Glomerular visceral epithelial cell (primary cell): ENCODE measurements around the gene PPP2R3B.
"Not testable (repeated sequence)": the region's sequence is repeated elsewhere in the genome, so short reads cannot be mapped to it uniquely, and the experiment has no call there.

Experiments
- DNase-seq: peaks from one replicate; pipeline ENCODE4 v3.0.0-alpha.2; 2016; ENCODE audit errors: extremely low spot score

PPP2R3B gene

GRCh38 chrX:405149-405548 is 18.4 kb upstream of the PPP2R3B start:
- DNase-seq: no peak

GRCh38 chrX:404656-405055 is 17.9 kb upstream of the PPP2R3B start:
- DNase-seq: no peak

- DNase-seq: no peak
These were observed 16.1 kb upstream of the PPP2R3B start for GRCh38 chrX:402857-403256.

- no peak for DNase-seq
These were observed 13.6 kb upstream of the PPP2R3B start for GRCh38 chrX:400258-400657.

- no peak for DNase-seq
These were observed 10.9 kb upstream of the PPP2R3B start for GRCh38 chrX:397575-397974.

- no peak for DNase-seq
These were observed 8.1 kb upstream of the PPP2R3B start for GRCh38 chrX:394830-395229.

- no peak for DNase-seq
These were observed 5.8 kb upstream of the PPP2R3B start for GRCh38 chrX:392575-392846.

- no peak for DNase-seq
These were observed 5.2 kb upstream of the PPP2R3B start for GRCh38 chrX:391717-392574.

- no peak for DNase-seq
These were observed 3.8 kb upstream of the PPP2R3B start for GRCh38 chrX:390459-390858.

- no peak for DNase-seq
These were observed 2.3 kb upstream of the PPP2R3B start for GRCh38 chrX:389021-389441.

GRCh38 chrX:387729-388128 is 1.0 kb upstream of the PPP2R3B start:
- no peak for DNase-seq

- DNase-seq: no peak
These were observed 404 bp downstream of the PPP2R3B start for GRCh38 chrX:386239-386767.

- not testable (repeated sequence) for DNase-seq
These were observed 971 bp downstream of the PPP2R3B start for GRCh38 chrX:385736-386135.

GRCh38 chrX:384861-385260 is 1.8 kb downstream of the PPP2R3B start:
- no peak for DNase-seq

GRCh38 chrX:378443-378842 is 8.3 kb downstream of the PPP2R3B start:
- DNase-seq: no peak

- DNase-seq: not testable (repeated sequence)
These were observed 10.5 kb downstream of the PPP2R3B start for GRCh38 chrX:376206-376605.

GRCh38 chrX:375181-376036 is 11.3 kb downstream of the PPP2R3B start:
- DNase-seq: no peak

- DNase-seq: peak; percentile 18
These were observed 12.1 kb downstream of the PPP2R3B start for GRCh38 chrX:374596-374995.

- peak; percentile 28 for DNase-seq
These were observed 12.9 kb downstream of the PPP2R3B start for GRCh38 chrX:373641-374471.

GRCh38 chrX:372856-373640 is 13.7 kb downstream of the PPP2R3B start:
- no peak for DNase-seq

- no peak for DNase-seq
These were observed 14.8 kb downstream of the PPP2R3B start for GRCh38 chrX:371907-372306.
